ENCODE results near the gene MACROD1. TPM values are rescaled to one million over a fixed set of nuclear protein-coding genes. Genes with fewer than 3 reads are reported as not detected.
A peak's percentile ranks its signal among the peaks of the same experiment; 100 is the strongest.

MACROD1 gene
- polyA plus RNA-seq, 4 donors: 13.1 to 137 (median 17.8) TPM

DNA sequence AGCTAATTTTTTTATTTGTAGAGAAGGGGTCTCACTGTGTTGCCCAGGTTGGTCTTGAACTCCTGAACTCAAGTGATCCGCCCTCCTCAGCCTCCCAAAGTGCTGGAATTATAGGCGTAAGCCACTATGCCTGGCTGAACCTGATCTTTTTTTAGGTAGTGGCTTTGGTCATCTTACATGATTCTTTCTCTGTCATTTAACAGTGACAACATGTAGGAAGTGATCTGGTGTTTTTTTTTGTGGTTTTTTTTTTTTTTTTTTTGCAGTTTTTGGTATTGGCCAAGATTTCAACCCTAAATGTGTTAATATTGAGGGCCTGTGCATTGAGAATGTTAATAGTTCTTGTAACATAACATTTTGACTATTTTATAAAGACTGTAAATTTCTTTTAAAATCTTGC lies 32.6 kb upstream of the MACROD1 start:
- WGBS, 3 donors: 87 to 97% (median 96%) methylated on average over 2 of the region's 2 CpGs

DNA sequence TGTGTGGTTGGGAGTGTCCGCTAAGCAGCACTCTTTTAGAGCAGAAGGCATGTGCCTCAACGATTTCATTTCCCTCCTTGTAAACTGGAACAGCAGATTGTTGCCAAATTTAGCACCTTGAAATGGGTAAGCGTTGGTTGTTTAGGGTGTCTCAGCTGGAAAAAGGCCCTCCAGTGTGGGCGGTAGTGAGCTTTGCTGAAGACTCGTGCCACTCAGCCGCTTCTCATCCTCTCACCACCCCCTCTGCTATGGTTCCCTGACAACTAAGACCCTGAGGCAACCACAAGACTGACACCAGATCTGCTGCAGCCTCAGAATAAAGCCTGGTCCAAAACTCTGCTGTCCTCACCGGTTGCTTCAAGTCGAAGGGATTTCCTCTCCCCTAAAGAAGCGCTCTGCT lies 30.7 kb upstream of the MACROD1 start:
- Histone ChIP-seq H3K27ac (ENCODE audit: low read depth in 1 of 3, low read length in 2 of 3) (no peak overlapping the region), H3K27me3 (ENCODE audit: control insufficient read depth in 3 of 3, insufficient read depth in 3 of 3, low read length in 3 of 3) (no peaks in the 10 kb centered on the region), H3K4me3 (ENCODE audit: low read depth in 1 of 3, low read length in 3 of 3) (no peak overlapping the region), H3K4me1 (ENCODE audit: control insufficient read depth in 3 of 3, insufficient read depth in 2 of 3, low read depth in 1 of 3, low read length in 2 of 3) (no peaks in the 10 kb centered on the region), H3K9me3 (ENCODE audit: control insufficient read depth in 2 of 2, insufficient read depth in 1 of 2, low read depth in 1 of 2, low read length in 1 of 2) (no peaks in the 10 kb centered on the region), H3K36me3 (ENCODE audit: control insufficient read depth in 3 of 3, insufficient read depth in 2 of 3, low read depth in 1 of 3, low read length in 3 of 3) (peaks cover 25 to 88% (median 32%) of the 10 kb centered on the region in 3 donors)
- FAIRE-seq (no peak), DNase-seq (no peak)
- WGBS, 3 donors: 83 to 88% (median 85%) methylated on average over 9 of the region's 9 CpGs

More for the DNA sequence above, 32.6 kb upstream of the MACROD1 start:
- no peak overlapping the region for H3K27ac ChIP-seq (ENCODE audit: low read depth in 1 of 3, low read length in 2 of 3)
- H3K4me1 ChIP-seq (ENCODE audit: control insufficient read depth in 3 of 3, insufficient read depth in 2 of 3, low read depth in 1 of 3, low read length in 2 of 3): no peaks in the 10 kb centered on the region
- FAIRE-seq (no peak), DNase-seq (no peak)
- H3K9me3 ChIP-seq (ENCODE audit: control insufficient read depth in 2 of 2, insufficient read depth in 1 of 2, low read depth in 1 of 2, low read length in 1 of 2): no peaks in the 10 kb centered on the region
- H3K36me3 ChIP-seq (ENCODE audit: control insufficient read depth in 3 of 3, insufficient read depth in 2 of 3, low read depth in 1 of 3, low read length in 3 of 3): peaks cover 23 to 89% (median 34%) of the 10 kb centered on the region in 3 donors
- no peaks in the 10 kb centered on the region for H3K27me3 ChIP-seq (ENCODE audit: control insufficient read depth in 3 of 3, insufficient read depth in 3 of 3, low read length in 3 of 3)
- no peak overlapping the region for H3K4me3 ChIP-seq (ENCODE audit: low read depth in 1 of 3, low read length in 3 of 3)

DNA sequence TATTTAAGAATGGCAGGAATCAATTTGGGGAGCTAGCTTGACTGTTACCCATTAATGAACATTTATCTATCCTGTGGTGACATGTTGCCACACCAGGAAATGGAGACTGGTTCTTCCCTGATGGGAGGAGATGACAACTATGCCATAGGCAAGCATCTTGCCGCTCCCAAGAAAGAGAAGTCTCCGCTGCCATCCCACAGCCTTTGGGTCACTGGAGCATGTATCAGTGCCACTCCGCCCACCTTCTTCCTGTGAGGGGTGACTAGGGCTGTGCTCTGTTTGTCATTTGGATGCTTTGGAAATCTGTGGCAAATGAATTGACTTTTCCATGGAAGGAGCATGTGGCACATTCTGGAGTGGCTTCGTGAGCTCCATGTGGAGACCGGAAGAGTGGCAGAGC lies 26.5 kb upstream of the MACROD1 start:
- Histone ChIP-seq H3K27ac (ENCODE audit: low read depth in 1 of 3, low read length in 2 of 3) (no peak overlapping the region), H3K36me3 (ENCODE audit: control insufficient read depth in 3 of 3, insufficient read depth in 2 of 3, low read depth in 1 of 3, low read length in 3 of 3) (peaks cover 18 to 77% (median 21%) of the 10 kb centered on the region in 3 donors), H3K4me1 (ENCODE audit: control insufficient read depth in 3 of 3, insufficient read depth in 2 of 3, low read depth in 1 of 3, low read length in 2 of 3) (no peaks in the 10 kb centered on the region), H3K27me3 (ENCODE audit: control insufficient read depth in 3 of 3, insufficient read depth in 3 of 3, low read length in 3 of 3) (no peaks in the 10 kb centered on the region), H3K4me3 (ENCODE audit: low read depth in 1 of 3, low read length in 3 of 3) (no peak overlapping the region), H3K9me3 (ENCODE audit: control insufficient read depth in 2 of 2, insufficient read depth in 1 of 2, low read depth in 1 of 2, low read length in 1 of 2) (no peaks in the 10 kb centered on the region)
- DNase-seq (no peak), FAIRE-seq (no peak)
- 93 to 98% (median 96%) methylated on average over 5 of the region's 5 CpGs for WGBS, 3 donors

- WGBS, 3 donors: 0 to 1% (median 1%) methylated on average over 40 to 48 of the region's 48 CpGs
- no peaks in the 10 kb centered on the region for H3K9me3 ChIP-seq (ENCODE audit: control insufficient read depth in 2 of 2, insufficient read depth in 1 of 2, low read depth in 1 of 2, low read length in 1 of 2)
- peaks cover 0 to 27% (median 0%) of the 10 kb centered on the region in 3 donors for H3K36me3 ChIP-seq (ENCODE audit: control insufficient read depth in 3 of 3, insufficient read depth in 2 of 3, low read depth in 1 of 3, low read length in 3 of 3)
- peaks cover 0 to 16% (median 0%) of the 10 kb centered on the region in 3 donors for H3K4me1 ChIP-seq (ENCODE audit: control insufficient read depth in 3 of 3, insufficient read depth in 2 of 3, low read depth in 1 of 3, low read length in 2 of 3)
- no peaks in the 10 kb centered on the region for H3K27me3 ChIP-seq (ENCODE audit: control insufficient read depth in 3 of 3, insufficient read depth in 3 of 3, low read length in 3 of 3)
- DNase-seq (peak in 1 of 2 donors; percentile 61), FAIRE-seq (no peak)
- H3K27ac ChIP-seq (ENCODE audit: low read depth in 1 of 3, low read length in 2 of 3): peak overlapping the region in 1 of 3 donors; percentile 52
- no peak overlapping the region for H3K4me3 ChIP-seq (ENCODE audit: low read depth in 1 of 3, low read length in 3 of 3)
Measured at GRCh38 chr11:64186492-64187165, 20.7 kb upstream of the MACROD1 start.

DNA sequence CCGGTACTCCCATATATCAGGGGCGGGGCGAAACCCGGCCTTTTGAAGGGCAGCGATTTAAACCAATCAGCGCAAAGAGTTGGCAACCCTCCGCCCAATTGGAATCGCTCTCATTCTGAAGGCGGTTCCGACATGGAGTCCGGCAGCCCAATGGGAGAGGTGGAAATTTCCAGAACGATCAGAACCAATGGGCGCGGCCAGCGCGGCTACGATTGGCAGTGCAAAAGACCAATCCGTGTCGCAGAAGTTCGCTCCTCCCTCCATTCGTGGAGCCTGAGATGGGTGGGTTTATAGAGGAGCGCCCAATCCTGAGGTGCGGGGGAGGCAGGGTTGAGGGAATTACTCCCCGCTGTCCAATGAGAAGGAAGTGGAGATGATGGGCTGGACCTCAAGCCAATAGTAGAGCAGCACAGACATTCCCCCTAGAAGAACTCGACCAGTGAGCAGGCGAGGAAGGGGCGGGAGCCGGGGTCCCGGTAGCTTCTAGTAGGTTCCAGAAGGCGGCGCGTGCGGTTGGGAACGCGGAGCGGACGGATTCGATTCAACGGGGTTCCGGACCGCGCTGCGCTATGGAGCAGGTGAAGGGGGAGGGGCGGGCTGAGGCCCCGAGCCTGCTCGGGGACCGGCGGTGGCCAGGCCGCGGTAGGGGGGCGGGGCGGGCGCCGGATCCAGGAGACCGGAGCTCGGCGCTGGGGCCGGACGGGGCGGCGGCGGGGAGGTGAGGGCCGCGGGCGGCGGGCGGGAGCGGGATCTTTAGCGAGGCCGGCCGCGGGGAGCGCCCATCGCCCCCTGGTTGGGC lies 20.0 kb upstream of the MACROD1 start, which contains the start of gene STIP1:
Gene STIP1, plus strand, starts transcription at position 479 of the 799 bp plus-strand sequence. Its CDS starts 91 bp downstream, at position 570.
- Histone ChIP-seq H3K4me1 (ENCODE audit: control insufficient read depth in 3 of 3, insufficient read depth in 2 of 3, low read depth in 1 of 3, low read length in 2 of 3) (peaks cover 0 to 24% (median 0%) of the 10 kb centered on the region in 3 donors), H3K9me3 (ENCODE audit: control insufficient read depth in 2 of 2, insufficient read depth in 1 of 2, low read depth in 1 of 2, low read length in 1 of 2) (no peaks in the 10 kb centered on the region), H3K27me3 (ENCODE audit: control insufficient read depth in 3 of 3, insufficient read depth in 3 of 3, low read length in 3 of 3) (no peaks in the 10 kb centered on the region), H3K27ac (ENCODE audit: low read depth in 1 of 3, low read length in 2 of 3) (peak within 1 kb of the TSS; percentile 86 to 96 (median 91)), H3K4me3 (ENCODE audit: low read depth in 1 of 3, low read length in 3 of 3) (peak within 1 kb of the TSS; percentile 55 to 70 (median 64)), H3K36me3 (ENCODE audit: control insufficient read depth in 3 of 3, insufficient read depth in 2 of 3, low read depth in 1 of 3, low read length in 3 of 3) (peaks cover 0 to 22% (median 0%) of the 10 kb centered on the region in 3 donors)
- 0 to 1% (median 0%) methylated on average over 50 to 74 of the region's 74 CpGs for WGBS, 3 donors
- FAIRE-seq (peak; percentile 49), DNase-seq (peak; percentile 99 to 100)

DNA sequence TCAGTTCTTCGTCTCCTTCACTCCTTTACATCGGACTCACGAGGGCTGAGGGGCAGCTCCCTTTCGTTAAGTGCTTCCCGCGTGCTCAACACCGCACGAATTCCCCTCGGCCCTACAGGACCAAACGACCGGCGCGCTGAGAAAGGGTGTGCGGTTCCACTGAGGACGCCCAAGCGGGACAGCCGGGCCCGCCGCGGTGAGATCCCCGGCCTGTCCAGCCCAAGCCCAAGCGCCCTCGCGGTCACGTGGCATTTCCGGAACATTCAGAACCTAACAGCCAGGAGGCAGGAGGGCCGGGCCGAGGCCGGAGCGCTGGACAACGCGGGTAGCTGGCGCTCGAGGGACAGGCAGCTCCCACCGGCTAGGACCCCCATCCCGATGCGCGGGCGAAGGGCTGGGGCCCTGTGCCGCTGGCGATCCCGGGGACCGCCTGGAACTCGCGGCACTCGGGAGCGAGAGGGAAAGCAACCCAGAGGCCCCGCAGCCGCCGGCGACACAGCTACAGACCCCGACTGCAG lies 19.3 kb upstream of the MACROD1 start:
- Histone ChIP-seq H3K9me3 (ENCODE audit: control insufficient read depth in 2 of 2, insufficient read depth in 1 of 2, low read depth in 1 of 2, low read length in 1 of 2) (no peaks in the 10 kb centered on the region), H3K4me3 (ENCODE audit: low read depth in 1 of 3, low read length in 3 of 3) (peak overlapping the region; percentile 55 to 70 (median 64)), H3K27ac (ENCODE audit: low read depth in 1 of 3, low read length in 2 of 3) (peak overlapping the region; percentile 86 to 96 (median 91)), H3K4me1 (ENCODE audit: control insufficient read depth in 3 of 3, insufficient read depth in 2 of 3, low read depth in 1 of 3, low read length in 2 of 3) (peaks cover 0 to 27% (median 0%) of the 10 kb centered on the region in 3 donors), H3K27me3 (ENCODE audit: control insufficient read depth in 3 of 3, insufficient read depth in 3 of 3, low read length in 3 of 3) (no peaks in the 10 kb centered on the region), H3K36me3 (ENCODE audit: control insufficient read depth in 3 of 3, insufficient read depth in 2 of 3, low read depth in 1 of 3, low read length in 3 of 3) (peaks cover 0 to 16% (median 0%) of the 10 kb centered on the region in 3 donors)
- WGBS, 3 donors: 0% methylated on average over 52 of the region's 52 CpGs
- FAIRE-seq (no peak), DNase-seq (peak in 1 of 2 donors; percentile 83)

DNA sequence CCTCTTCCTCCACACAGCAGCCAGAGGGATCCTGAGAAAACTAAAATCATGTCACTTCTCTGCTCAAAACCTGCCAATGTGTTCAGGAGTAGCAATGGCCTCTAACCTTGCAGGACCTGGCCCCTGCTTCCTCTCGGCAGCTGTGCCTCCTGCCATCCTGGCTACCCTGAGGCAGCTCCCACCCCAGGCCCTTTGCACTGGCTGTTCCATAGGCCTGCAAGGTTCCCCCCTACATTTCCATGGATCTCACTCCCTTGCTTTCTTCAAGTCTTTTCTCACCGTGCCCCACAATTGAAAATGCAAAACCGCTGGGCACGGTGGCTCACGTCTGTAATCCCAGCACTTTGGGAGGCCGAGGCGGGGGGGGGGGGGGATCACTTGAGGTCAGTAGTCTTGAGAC lies 18.0 kb upstream of the MACROD1 start:
- no peak overlapping the region for H3K4me3 ChIP-seq (ENCODE audit: low read depth in 1 of 3, low read length in 3 of 3)
- no peak for DNase-seq
- peaks cover 0 to 27% (median 0%) of the 10 kb centered on the region in 3 donors for H3K4me1 ChIP-seq (ENCODE audit: control insufficient read depth in 3 of 3, insufficient read depth in 2 of 3, low read depth in 1 of 3, low read length in 2 of 3)
- no peaks in the 10 kb centered on the region for H3K27me3 ChIP-seq (ENCODE audit: control insufficient read depth in 3 of 3, insufficient read depth in 3 of 3, low read length in 3 of 3)
- 78 to 91% (median 86%) methylated on average over 6 to 7 of the region's 7 CpGs for WGBS, 3 donors
- H3K36me3 ChIP-seq (ENCODE audit: control insufficient read depth in 3 of 3, insufficient read depth in 2 of 3, low read depth in 1 of 3, low read length in 3 of 3): peaks cover 0 to 13% (median 0%) of the 10 kb centered on the region in 3 donors
- H3K27ac ChIP-seq (ENCODE audit: low read depth in 1 of 3, low read length in 2 of 3): peak overlapping the region in 1 of 3 donors; percentile 1
- H3K9me3 ChIP-seq (ENCODE audit: control insufficient read depth in 2 of 2, insufficient read depth in 1 of 2, low read depth in 1 of 2, low read length in 1 of 2): no peaks in the 10 kb centered on the region
- FAIRE-seq: no peak
